Glutamatergic neuron (in vitro differentiated cells): Measurements from ENCODE around the gene MUC7. TPM values are rescaled to one million over a fixed set of nuclear protein-coding genes. Genes with fewer than 3 reads are reported as not detected.

Experiments
- DNase-seq: peaks from one replicate; pipeline ENCODE4 v3.0.0; 2022
- H3K27ac Mint-ChIP-seq: one replicate; pipeline ENCODE4 v1.8.0; 2020; ENCODE audit warnings: mild to moderate bottlenecking, mixed read lengths, inconsistent platforms; ENCODE audit not compliant: unreplicated experiment
- H3K27me3 Mint-ChIP-seq: one replicate; pipeline ENCODE4 v1.8.0; 2020; ENCODE audit warnings: mild to moderate bottlenecking, moderate library complexity, mixed read lengths, inconsistent platforms; ENCODE audit not compliant: unreplicated experiment
- H3K36me3 Mint-ChIP-seq: one replicate; pipeline ENCODE4 v1.8.0; 2020; ENCODE audit warnings: mild to moderate bottlenecking, mixed read lengths, inconsistent platforms; ENCODE audit not compliant: unreplicated experiment
- H3K4me1 Mint-ChIP-seq: one replicate; pipeline ENCODE4 v1.8.0; 2020; ENCODE audit warnings: mild to moderate bottlenecking, low read depth, mixed read lengths, inconsistent platforms; ENCODE audit not compliant: unreplicated experiment
- H3K4me3 Mint-ChIP-seq: one replicate; pipeline ENCODE4 v1.8.0; 2020; ENCODE audit warnings: mild to moderate bottlenecking, mixed read lengths, inconsistent platforms; ENCODE audit not compliant: unreplicated experiment
- H3K9me3 Mint-ChIP-seq: one replicate; pipeline ENCODE4 v1.8.0; 2020; ENCODE audit warnings: mild to moderate bottlenecking, moderate library complexity, mixed read lengths, inconsistent platforms; ENCODE audit not compliant: unreplicated experiment
- CTCF ChIP-seq: fragments of 200-600 bp; sonication (generic); IDR thresholded peaks from one replicate; pipeline ENCODE4 v1.5.0; 2021; ENCODE audit not compliant: partially characterized antibody, unreplicated experiment
- total RNA-seq: library from RNA; stranded (reverse); fragmentation: NEBNext Ultra II Directional; extraction: Animal tissue kit (Norgen Biotek cat#: 25700); gene quantifications from one replicate; pipeline ENCODE4 v1.2.1, GENCODE V29; 2021; ENCODE audit not compliant: unreplicated experiment

Gene MUC7
- total RNA-seq, 1 donor from 2014 or later = not detected

GRCh38 chr4:70443329-70443728, 28.7 kb upstream of the MUC7 start:
- Mint-ChIP-seq H3K36me3 (no peaks in the 10 kb centered on the region), H3K27me3 (peaks cover 2% of the 10 kb centered on the region), H3K4me1 (no peaks in the 10 kb centered on the region), H3K4me3 (no peak overlapping the region), H3K9me3 (no peaks in the 10 kb centered on the region), H3K27ac (no peak overlapping the region)
- TF ChIP-seq CTCF = no peak
- no peak for DNase-seq

- no peaks in the 10 kb centered on the region for H3K27me3 Mint-ChIP-seq
- H3K36me3 Mint-ChIP-seq = no peaks in the 10 kb centered on the region
- no peaks in the 10 kb centered on the region for H3K4me1 Mint-ChIP-seq
- TF ChIP-seq CTCF = no peak
- no peak overlapping the region for H3K27ac Mint-ChIP-seq
- DNase-seq = no peak
- no peak overlapping the region for H3K4me3 Mint-ChIP-seq
- peaks cover 4% of the 10 kb centered on the region for H3K9me3 Mint-ChIP-seq
Observed at GRCh38 chr4:70449220-70449619, 22.8 kb upstream of the MUC7 start.

GRCh38 chr4:70452946-70453345, 19.1 kb upstream of the MUC7 start:
- no peaks in the 10 kb centered on the region for H3K27me3 Mint-ChIP-seq
- H3K27ac Mint-ChIP-seq = no peak overlapping the region
- DNase-seq = no peak
- TF ChIP-seq CTCF = no peak
- H3K4me1 Mint-ChIP-seq = no peaks in the 10 kb centered on the region
- no peak overlapping the region for H3K4me3 Mint-ChIP-seq
- H3K9me3 Mint-ChIP-seq = peaks cover 4% of the 10 kb centered on the region
- H3K36me3 Mint-ChIP-seq = no peaks in the 10 kb centered on the region

- Mint-ChIP-seq H3K4me1 (no peaks in the 10 kb centered on the region), H3K27ac (no peak overlapping the region), H3K4me3 (no peak overlapping the region), H3K9me3 (no peaks in the 10 kb centered on the region), H3K36me3 (no peaks in the 10 kb centered on the region), H3K27me3 (no peaks in the 10 kb centered on the region)
- no peak for DNase-seq
- no peak for TF ChIP-seq CTCF
Observed at GRCh38 chr4:70463335-70463734, 8.7 kb upstream of the MUC7 start.

- no peaks in the 10 kb centered on the region for H3K36me3 Mint-ChIP-seq
- H3K9me3 Mint-ChIP-seq = no peaks in the 10 kb centered on the region
- H3K27ac Mint-ChIP-seq = no peak overlapping the region
- H3K27me3 Mint-ChIP-seq = peaks cover 1% of the 10 kb centered on the region
- DNase-seq = no peak
- no peak for TF ChIP-seq CTCF
- no peaks in the 10 kb centered on the region for H3K4me1 Mint-ChIP-seq
- no peak overlapping the region for H3K4me3 Mint-ChIP-seq
Observed at GRCh38 chr4:70473679-70474078, 1.7 kb downstream of the MUC7 start.
